Neural progenitor cell (in vitro differentiated cells): Measurements from ENCODE around the gene SEC22A.

Experiments
- EZH2phosphoT487 ChIP-seq: fragments of 200-600 bp; sonication (generic); IDR thresholded peaks from 2 replicates; pipeline ENCODE4 v1.6.1; 2017; ENCODE audit warnings: antibody characterized with exemption
- TF ChIP-seq, protein P1 (sequence below): fragments of 200-600 bp; sonication (generic); IDR thresholded peaks from 2 replicates; pipeline ENCODE4 v1.5.1; 2017; ENCODE audit warnings: antibody characterized with exemption, mild to moderate bottlenecking

DNA sequence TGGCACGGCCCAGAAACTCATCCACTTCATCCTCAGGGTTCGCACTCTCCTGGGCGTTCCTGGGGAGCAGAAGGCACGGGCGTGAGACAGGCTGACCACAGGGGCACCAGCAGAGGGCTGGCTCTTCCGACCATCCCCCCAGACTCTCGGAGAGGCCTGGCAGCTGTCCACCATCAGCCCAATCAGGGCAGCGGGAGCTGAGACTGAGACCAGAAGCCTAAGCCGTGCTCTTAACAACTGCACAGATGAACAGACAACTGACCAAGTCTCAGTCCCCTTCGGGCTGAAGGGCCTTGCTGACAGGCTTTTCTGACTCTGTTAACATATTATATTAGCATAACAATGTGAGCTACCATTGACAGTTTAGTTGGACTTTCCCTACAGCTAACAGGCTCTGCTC, 118.0 kb downstream of the SEC22A start:
- TF ChIP-seq, protein P1, sequence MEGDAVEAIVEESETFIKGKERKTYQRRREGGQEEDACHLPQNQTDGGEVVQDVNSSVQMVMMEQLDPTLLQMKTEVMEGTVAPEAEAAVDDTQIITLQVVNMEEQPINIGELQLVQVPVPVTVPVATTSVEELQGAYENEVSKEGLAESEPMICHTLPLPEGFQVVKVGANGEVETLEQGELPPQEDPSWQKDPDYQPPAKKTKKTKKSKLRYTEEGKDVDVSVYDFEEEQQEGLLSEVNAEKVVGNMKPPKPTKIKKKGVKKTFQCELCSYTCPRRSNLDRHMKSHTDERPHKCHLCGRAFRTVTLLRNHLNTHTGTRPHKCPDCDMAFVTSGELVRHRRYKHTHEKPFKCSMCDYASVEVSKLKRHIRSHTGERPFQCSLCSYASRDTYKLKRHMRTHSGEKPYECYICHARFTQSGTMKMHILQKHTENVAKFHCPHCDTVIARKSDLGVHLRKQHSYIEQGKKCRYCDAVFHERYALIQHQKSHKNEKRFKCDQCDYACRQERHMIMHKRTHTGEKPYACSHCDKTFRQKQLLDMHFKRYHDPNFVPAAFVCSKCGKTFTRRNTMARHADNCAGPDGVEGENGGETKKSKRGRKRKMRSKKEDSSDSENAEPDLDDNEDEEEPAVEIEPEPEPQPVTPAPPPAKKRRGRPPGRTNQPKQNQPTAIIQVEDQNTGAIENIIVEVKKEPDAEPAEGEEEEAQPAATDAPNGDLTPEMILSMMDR: no peak
- no peak for TF ChIP-seq EZH2phosphoT487
